ENCODE measurements around the gene DNAJC6.

DNAJC6 gene

GRCh38 chr1:65435987-65436386 lies 126.6 kb downstream of the DNAJC6 start:
- Histone ChIP-seq H3K9me3 (ENCODE audit: control insufficient read depth, low read length) (no peaks in the 10 kb centered on the region), H3K27ac (ENCODE audit: insufficient read depth, low read depth, low read length, poor library complexity, severe bottlenecking) (no peak overlapping the region), H3K27me3 (ENCODE audit: control insufficient read depth, insufficient read depth, low read length, poor library complexity, severe bottlenecking) (no peaks in the 10 kb centered on the region), H3K4me1 (ENCODE audit: control insufficient read depth, insufficient read depth, low read length) (peaks cover 7% of the 10 kb centered on the region), H3K36me3 (ENCODE audit: control insufficient read depth, insufficient read depth, low read length) (no peaks in the 10 kb centered on the region), H3K4me3 (ENCODE audit: insufficient read depth, low read depth, low read length) (no peak overlapping the region)
- WGBS, 2 experiments = 93 to 95% methylated on average over 2 of the region's 2 CpGs

GRCh38 chr1:65437616-65438015 lies 128.3 kb downstream of the DNAJC6 start:
- H3K4me3 ChIP-seq (ENCODE audit: insufficient read depth, low read depth, low read length) = no peak overlapping the region
- WGBS, 2 experiments = 88 to 92% methylated on average over 6 to 7 of the region's 7 CpGs
- H3K36me3 ChIP-seq (ENCODE audit: control insufficient read depth, insufficient read depth, low read length) = no peaks in the 10 kb centered on the region

GRCh38 chr1:65440322-65440900 lies 131.1 kb downstream of the DNAJC6 start:
- Histone ChIP-seq H3K4me3 (ENCODE audit: insufficient read depth, low read depth, low read length) (no peak overlapping the region), H3K27ac (ENCODE audit: insufficient read depth, low read depth, low read length, poor library complexity, severe bottlenecking) (no peak overlapping the region), H3K27me3 (ENCODE audit: control insufficient read depth, insufficient read depth, low read length, poor library complexity, severe bottlenecking) (no peaks in the 10 kb centered on the region), H3K4me1 (ENCODE audit: control insufficient read depth, insufficient read depth, low read length) (no peaks in the 10 kb centered on the region), H3K36me3 (ENCODE audit: control insufficient read depth, insufficient read depth, low read length) (no peaks in the 10 kb centered on the region), H3K9me3 (ENCODE audit: control insufficient read depth, low read length) (no peaks in the 10 kb centered on the region)
- WGBS, 2 experiments = 95 to 96% methylated on average over 11 to 12 of the region's 12 CpGs

More at GRCh38 chr1:65437616-65438015, 128.3 kb downstream of the DNAJC6 start:
- peaks cover 7% of the 10 kb centered on the region for H3K4me1 ChIP-seq (ENCODE audit: control insufficient read depth, insufficient read depth, low read length)
- H3K27me3 ChIP-seq (ENCODE audit: control insufficient read depth, insufficient read depth, low read length, poor library complexity, severe bottlenecking) = no peaks in the 10 kb centered on the region
- H3K27ac ChIP-seq (ENCODE audit: insufficient read depth, low read depth, low read length, poor library complexity, severe bottlenecking) = no peak overlapping the region
- no peaks in the 10 kb centered on the region for H3K9me3 ChIP-seq (ENCODE audit: control insufficient read depth, low read length)

GRCh38 chr1:65440915-65441314 lies 131.6 kb downstream of the DNAJC6 start:
- Histone ChIP-seq H3K27ac (ENCODE audit: insufficient read depth, low read depth, low read length, poor library complexity, severe bottlenecking) (no peak overlapping the region), H3K9me3 (ENCODE audit: control insufficient read depth, low read length) (no peaks in the 10 kb centered on the region), H3K36me3 (ENCODE audit: control insufficient read depth, insufficient read depth, low read length) (no peaks in the 10 kb centered on the region), H3K4me3 (ENCODE audit: insufficient read depth, low read depth, low read length) (no peak overlapping the region), H3K4me1 (ENCODE audit: control insufficient read depth, insufficient read depth, low read length) (no peaks in the 10 kb centered on the region), H3K27me3 (ENCODE audit: control insufficient read depth, insufficient read depth, low read length, poor library complexity, severe bottlenecking) (no peaks in the 10 kb centered on the region)
- WGBS, 2 experiments = 88 to 92% methylated on average over 1 of the region's 1 CpG

- Histone ChIP-seq H3K9me3 (ENCODE audit: control insufficient read depth, low read length) (no peaks in the 10 kb centered on the region), H3K36me3 (ENCODE audit: control insufficient read depth, insufficient read depth, low read length) (no peaks in the 10 kb centered on the region), H3K4me1 (ENCODE audit: control insufficient read depth, insufficient read depth, low read length) (no peaks in the 10 kb centered on the region), H3K27ac (ENCODE audit: insufficient read depth, low read depth, low read length, poor library complexity, severe bottlenecking) (no peak overlapping the region), H3K4me3 (ENCODE audit: insufficient read depth, low read depth, low read length) (no peak overlapping the region), H3K27me3 (ENCODE audit: control insufficient read depth, insufficient read depth, low read length, poor library complexity, severe bottlenecking) (no peaks in the 10 kb centered on the region)
- 76 to 78% methylated on average over 3 of the region's 3 CpGs for WGBS, 2 experiments
These were observed 132.1 kb downstream of the DNAJC6 start for GRCh38 chr1:65441464-65441863.

- no peaks in the 10 kb centered on the region for H3K9me3 ChIP-seq (ENCODE audit: control insufficient read depth, low read length)
- whole genome bisulfite sequencing, 2 experiments = 92 to 95% methylated on average over 1 of the region's 1 CpG
- H3K27me3 ChIP-seq (ENCODE audit: control insufficient read depth, insufficient read depth, low read length, poor library complexity, severe bottlenecking) = no peaks in the 10 kb centered on the region
- H3K36me3 ChIP-seq (ENCODE audit: control insufficient read depth, insufficient read depth, low read length) = no peaks in the 10 kb centered on the region
- no peaks in the 10 kb centered on the region for H3K4me1 ChIP-seq (ENCODE audit: control insufficient read depth, insufficient read depth, low read length)
- H3K27ac ChIP-seq (ENCODE audit: insufficient read depth, low read depth, low read length, poor library complexity, severe bottlenecking) = no peak overlapping the region
- H3K4me3 ChIP-seq (ENCODE audit: insufficient read depth, low read depth, low read length) = no peak overlapping the region
These were observed 133.1 kb downstream of the DNAJC6 start for GRCh38 chr1:65442442-65442841.

- Histone ChIP-seq H3K27me3 (ENCODE audit: control insufficient read depth, insufficient read depth, low read length, poor library complexity, severe bottlenecking) (no peaks in the 10 kb centered on the region), H3K27ac (ENCODE audit: insufficient read depth, low read depth, low read length, poor library complexity, severe bottlenecking) (no peak overlapping the region)
- 83 to 86% methylated on average over 2 of the region's 2 CpGs for WGBS, 2 experiments
These were observed 134.3 kb downstream of the DNAJC6 start for GRCh38 chr1:65443647-65444046.

GRCh38 chr1:65444128-65444640 lies 134.8 kb downstream of the DNAJC6 start:
- Histone ChIP-seq H3K27ac (ENCODE audit: insufficient read depth, low read depth, low read length, poor library complexity, severe bottlenecking) (no peak overlapping the region), H3K27me3 (ENCODE audit: control insufficient read depth, insufficient read depth, low read length, poor library complexity, severe bottlenecking) (no peaks in the 10 kb centered on the region), H3K9me3 (ENCODE audit: control insufficient read depth, low read length) (no peaks in the 10 kb centered on the region), H3K4me1 (ENCODE audit: control insufficient read depth, insufficient read depth, low read length) (no peaks in the 10 kb centered on the region), H3K4me3 (ENCODE audit: insufficient read depth, low read depth, low read length) (no peak overlapping the region), H3K36me3 (ENCODE audit: control insufficient read depth, insufficient read depth, low read length) (no peaks in the 10 kb centered on the region)
- WGBS, 2 experiments = 50 to 55% methylated on average over 3 of the region's 5 CpGs

More at GRCh38 chr1:65443647-65444046, 134.3 kb downstream of the DNAJC6 start:
- H3K4me3 ChIP-seq (ENCODE audit: insufficient read depth, low read depth, low read length) = no peak overlapping the region
- H3K9me3 ChIP-seq (ENCODE audit: control insufficient read depth, low read length) = no peaks in the 10 kb centered on the region
- H3K4me1 ChIP-seq (ENCODE audit: control insufficient read depth, insufficient read depth, low read length) = no peaks in the 10 kb centered on the region
- H3K36me3 ChIP-seq (ENCODE audit: control insufficient read depth, insufficient read depth, low read length) = no peaks in the 10 kb centered on the region

- 92 to 96% methylated on average over 1 of the region's 1 CpG for WGBS, 2 experiments
- H3K4me1 ChIP-seq (ENCODE audit: control insufficient read depth, insufficient read depth, low read length) = no peaks in the 10 kb centered on the region
These were observed 136.5 kb downstream of the DNAJC6 start for GRCh38 chr1:65445837-65446236.

GRCh38 chr1:65449214-65449823 lies 140.0 kb downstream of the DNAJC6 start:
- 74 to 91% methylated on average over 3 to 4 of the region's 4 CpGs for WGBS, 2 experiments
- H3K4me3 ChIP-seq (ENCODE audit: insufficient read depth, low read depth, low read length) = no peak overlapping the region

More at GRCh38 chr1:65445837-65446236, 136.5 kb downstream of the DNAJC6 start:
- Histone ChIP-seq H3K4me3 (ENCODE audit: insufficient read depth, low read depth, low read length) (no peak overlapping the region), H3K36me3 (ENCODE audit: control insufficient read depth, insufficient read depth, low read length) (no peaks in the 10 kb centered on the region), H3K27me3 (ENCODE audit: control insufficient read depth, insufficient read depth, low read length, poor library complexity, severe bottlenecking) (no peaks in the 10 kb centered on the region), H3K27ac (ENCODE audit: insufficient read depth, low read depth, low read length, poor library complexity, severe bottlenecking) (no peak overlapping the region), H3K9me3 (ENCODE audit: control insufficient read depth, low read length) (no peaks in the 10 kb centered on the region)

More at GRCh38 chr1:65449214-65449823, 140.0 kb downstream of the DNAJC6 start:
- H3K4me1 ChIP-seq (ENCODE audit: control insufficient read depth, insufficient read depth, low read length) = no peaks in the 10 kb centered on the region
- no peak overlapping the region for H3K27ac ChIP-seq (ENCODE audit: insufficient read depth, low read depth, low read length, poor library complexity, severe bottlenecking)
- no peaks in the 10 kb centered on the region for H3K36me3 ChIP-seq (ENCODE audit: control insufficient read depth, insufficient read depth, low read length)
- H3K9me3 ChIP-seq (ENCODE audit: control insufficient read depth, low read length) = no peaks in the 10 kb centered on the region
- no peaks in the 10 kb centered on the region for H3K27me3 ChIP-seq (ENCODE audit: control insufficient read depth, insufficient read depth, low read length, poor library complexity, severe bottlenecking)
